CD4-positive, CD25-positive, alpha-beta regulatory T cell (primary cell): ENCODE data around the gene GRIK4. TPM values are rescaled to one million over a fixed set of nuclear protein-coding genes. Genes with fewer than 3 reads are reported as not detected.

Experiments used
- ATAC-seq, 2 donors: fragments of 150-1000 bp; cut with Tn5 transposase; one replicate each; pipeline ENCODE4 v1.10.0; 2021; ENCODE audit warnings: low read depth in 2 of 2, moderate number of reproducible peaks in 2 of 2, moderate library complexity in 1 of 2
- DNase-seq, 3 donors: peaks; one replicate each; pipeline versions ENCODE4 v3.0.0 to v3.0.0-alpha.2; 2012 to 2022; ENCODE audit warnings: mixed read lengths in 1 of 3
- H3K27ac ChIP-seq: one replicate; pipeline ENCODE4 v1.7.0; 2013; ENCODE audit warnings: mild to moderate bottlenecking, low read length; ENCODE audit not compliant: insufficient read depth, poor library complexity, severe bottlenecking
- H3K27me3 ChIP-seq: one replicate; pipeline ENCODE4 v1.7.0; 2013; ENCODE audit warnings: low read length; ENCODE audit not compliant: control insufficient read depth, insufficient read depth
- H3K36me3 ChIP-seq: one replicate; pipeline ENCODE4 v1.7.0; 2013; ENCODE audit warnings: mild to moderate bottlenecking, low read length, moderate library complexity; ENCODE audit not compliant: control insufficient read depth, insufficient read depth
- H3K4me1 ChIP-seq: 2 replicates; pipeline ENCODE4 v1.7.0; 2013; ENCODE audit warnings: mild to moderate bottlenecking, low read length; ENCODE audit not compliant: insufficient read depth, control insufficient read depth, poor library complexity, severe bottlenecking
- H3K4me3 ChIP-seq: one replicate; pipeline ENCODE4 v1.7.0; 2013; ENCODE audit warnings: low read depth, mild to moderate bottlenecking, low read length, moderate library complexity
- H3K9me3 ChIP-seq, 2 experiments: 1 replicate in 1 of 2; 2 replicates in 1 of 2; pipeline ENCODE4 v1.7.0; 2013; ENCODE audit warnings: low read length in 2 of 2, mild to moderate bottlenecking in 1 of 2, moderate library complexity in 1 of 2; ENCODE audit not compliant: control insufficient read depth in 2 of 2
- H3K27ac Mint-ChIP-seq, 3 donors: one replicate each; pipeline ENCODE4 v1.8.0; 2020 to 2022; ENCODE audit warnings: mild to moderate bottlenecking in 3 of 3, mixed read lengths in 3 of 3, moderate library complexity in 2 of 3
- H3K27me3 Mint-ChIP-seq: one replicate; pipeline ENCODE4 v1.8.0; 2022; ENCODE audit warnings: mild to moderate bottlenecking, mixed read lengths
- H3K36me3 Mint-ChIP-seq: one replicate; pipeline ENCODE4 v1.8.0; 2020; ENCODE audit warnings: mixed read lengths
- H3K4me1 Mint-ChIP-seq, 4 donors: one replicate each; pipeline ENCODE4 v1.8.0; 2020 to 2022; ENCODE audit warnings: mixed read lengths in 4 of 4, mild to moderate bottlenecking in 1 of 4
- H3K4me3 Mint-ChIP-seq, 4 donors: one replicate each; pipeline ENCODE4 v1.8.0; 2020 to 2022; ENCODE audit warnings: mild to moderate bottlenecking in 4 of 4, mixed read lengths in 4 of 4, moderate library complexity in 3 of 4
- H3K9me3 Mint-ChIP-seq, 7 donors: one replicate each; pipeline ENCODE4 v1.8.0; 2020 to 2022; ENCODE audit warnings: mixed read lengths in 7 of 7, mild to moderate bottlenecking in 3 of 7, moderate library complexity in 2 of 7
- polyA plus RNA-seq, 4 donors: library from polyadenylated mRNA; unstranded; fragments of 300-500 nt; fragmentation: Illumina TruSeq; gene quantifications; one replicate each; pipeline ENCODE4 v1.2.3, GENCODE V29; 2021
- total RNA-seq: library from RNA; stranded (reverse); gene quantifications from one replicate; pipeline ENCODE4 v1.2.3, GENCODE V29; 2022

GRIK4 gene
- total and polyA plus RNA-seq, 5 donors from 2014 or later = not detected

DNA sequence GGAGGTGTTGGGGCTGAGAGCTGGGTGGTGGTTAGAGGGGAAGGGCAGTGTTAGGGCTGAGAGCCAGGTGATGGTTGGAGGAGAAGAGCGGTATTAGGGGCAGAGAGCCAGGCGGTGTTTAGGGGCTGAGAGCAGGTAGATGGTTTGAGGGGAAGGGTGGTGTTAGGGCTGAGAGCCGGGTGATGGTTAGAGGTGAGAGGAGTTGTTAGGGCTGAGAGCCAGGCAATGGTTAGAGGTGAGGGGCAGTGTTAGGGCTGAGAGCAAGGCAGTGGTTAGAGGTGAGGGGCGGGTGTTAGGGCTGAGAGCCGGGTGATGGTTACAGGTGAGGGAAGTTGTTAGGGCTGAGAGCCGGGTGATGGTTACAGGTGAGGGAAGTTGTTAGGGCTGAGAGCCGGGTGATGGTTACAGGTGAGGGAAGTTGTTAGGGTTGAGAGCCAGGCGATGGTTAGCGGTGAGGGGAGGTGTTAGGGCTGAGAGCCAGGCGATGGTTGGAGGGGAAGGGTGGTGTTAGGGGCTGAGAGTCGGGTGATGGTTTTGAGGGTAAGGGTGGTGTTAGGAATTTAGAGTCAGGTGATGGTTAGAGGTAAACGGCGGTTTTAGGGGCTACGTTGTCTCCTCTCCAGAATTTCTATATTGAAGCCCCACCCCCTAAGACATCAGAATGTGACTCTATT lies 282.4 kb downstream of the GRIK4 start:
- no peak overlapping the region for H3K4me3 Mint-ChIP-seq
- DNase-seq = no peak
- no peak for ATAC-seq
- H3K27me3 Mint-ChIP-seq = peaks cover 6% of the 10 kb centered on the region
- Histone ChIP-seq H3K27me3 (no peaks in the 10 kb centered on the region), H3K9me3 (no peaks in the 10 kb centered on the region), H3K4me1 (no peaks in the 10 kb centered on the region), H3K27ac (no peak overlapping the region), H3K4me3 (no peak overlapping the region), H3K36me3 (no peaks in the 10 kb centered on the region)
- no peaks in the 10 kb centered on the region for H3K4me1 Mint-ChIP-seq
- no peaks in the 10 kb centered on the region for H3K36me3 Mint-ChIP-seq
- peaks cover 0 to 4% (median 0%) of the 10 kb centered on the region in 7 donors for H3K9me3 Mint-ChIP-seq
- H3K27ac Mint-ChIP-seq = no peak overlapping the region

DNA sequence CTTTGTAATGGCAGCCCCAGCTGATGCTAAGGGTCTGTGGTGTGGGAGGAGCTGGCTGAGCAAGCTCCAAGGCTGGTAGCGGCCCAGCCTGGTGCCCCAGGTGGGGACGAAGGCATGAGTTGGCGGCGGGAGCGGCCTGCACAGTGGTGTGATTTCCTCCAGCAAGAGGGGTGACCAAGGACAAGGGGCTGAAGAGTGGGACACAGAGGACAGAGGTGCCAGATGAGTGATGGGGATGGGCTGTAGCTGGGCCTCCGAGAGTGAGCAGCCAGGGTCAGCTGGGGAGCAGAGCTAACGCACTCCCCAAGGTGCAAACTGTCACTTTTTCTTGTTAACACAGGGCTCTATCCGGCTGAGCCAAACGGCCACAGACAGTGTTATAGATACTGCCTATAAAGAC lies 283.2 kb downstream of the GRIK4 start:
- no peaks in the 10 kb centered on the region for H3K4me1 Mint-ChIP-seq
- H3K36me3 Mint-ChIP-seq = no peaks in the 10 kb centered on the region
- no peak overlapping the region for H3K4me3 Mint-ChIP-seq
- Histone ChIP-seq H3K27me3 (no peaks in the 10 kb centered on the region), H3K9me3 (no peaks in the 10 kb centered on the region), H3K27ac (no peak overlapping the region), H3K4me3 (no peak overlapping the region), H3K4me1 (no peaks in the 10 kb centered on the region), H3K36me3 (no peaks in the 10 kb centered on the region)
- ATAC-seq (no peak), DNase-seq (no peak)
- H3K27me3 Mint-ChIP-seq = peaks cover 6% of the 10 kb centered on the region
- peaks cover 0 to 4% (median 0%) of the 10 kb centered on the region in 7 donors for H3K9me3 Mint-ChIP-seq
- no peak overlapping the region for H3K27ac Mint-ChIP-seq

DNA sequence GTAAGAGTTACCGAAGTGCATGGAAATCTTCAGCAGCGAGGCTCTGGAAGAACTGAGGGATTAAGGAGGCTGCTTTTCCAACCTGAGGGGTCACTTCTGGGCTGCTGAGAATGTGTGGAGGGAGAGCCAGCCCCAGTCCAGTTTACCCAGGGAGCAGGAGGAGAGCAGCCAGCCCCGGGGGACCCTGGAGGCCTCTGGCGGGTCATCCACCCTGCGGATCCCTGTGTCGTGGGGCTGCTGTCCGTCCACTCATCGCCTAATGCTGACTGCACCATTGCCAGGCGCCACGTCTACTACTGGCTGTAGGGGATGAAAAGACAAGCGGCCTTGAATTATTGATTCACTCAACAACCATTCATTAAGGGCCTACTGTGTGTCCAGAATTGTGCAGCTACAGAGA lies 283.6 kb downstream of the GRIK4 start:
- H3K4me3 ChIP-seq = no peak overlapping the region
- Mint-ChIP-seq H3K36me3 (no peaks in the 10 kb centered on the region), H3K27me3 (peaks cover 6% of the 10 kb centered on the region), H3K4me3 (no peak overlapping the region), H3K9me3 (peaks cover 0 to 4% (median 0%) of the 10 kb centered on the region in 7 donors), H3K27ac (no peak overlapping the region), H3K4me1 (no peaks in the 10 kb centered on the region)
- DNase-seq (no peak), ATAC-seq (no peak)
- H3K9me3 ChIP-seq = no peaks in the 10 kb centered on the region
- H3K36me3 ChIP-seq = no peaks in the 10 kb centered on the region
- H3K4me1 ChIP-seq = no peaks in the 10 kb centered on the region
- no peak overlapping the region for H3K27ac ChIP-seq
- H3K27me3 ChIP-seq = no peaks in the 10 kb centered on the region

DNA sequence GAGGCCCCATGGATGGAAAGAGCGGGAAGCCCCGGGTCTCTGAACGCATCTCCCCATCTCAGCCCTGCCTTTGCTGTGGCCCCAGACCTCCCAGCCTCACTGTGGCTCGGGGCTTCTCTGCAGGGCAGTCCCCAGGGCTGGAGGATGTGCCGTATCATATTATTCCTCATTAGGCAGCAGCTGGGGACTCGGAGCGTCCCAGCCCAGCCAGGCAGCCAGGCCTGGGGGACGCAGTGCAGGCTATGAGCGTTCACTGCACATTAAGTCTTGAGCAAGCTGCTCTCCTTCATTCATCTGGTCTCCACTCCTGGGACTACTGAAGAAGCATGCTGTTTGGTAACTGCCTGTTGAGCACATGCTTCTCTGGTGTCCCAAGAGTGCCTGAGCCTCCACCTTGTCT lies 285.6 kb downstream of the GRIK4 start:
- H3K4me1 Mint-ChIP-seq = no peaks in the 10 kb centered on the region
- Histone ChIP-seq H3K9me3 (no peaks in the 10 kb centered on the region), H3K4me3 (no peak overlapping the region), H3K27me3 (no peaks in the 10 kb centered on the region), H3K27ac (no peak overlapping the region), H3K4me1 (no peaks in the 10 kb centered on the region), H3K36me3 (no peaks in the 10 kb centered on the region)
- no peak overlapping the region for H3K27ac Mint-ChIP-seq
- H3K4me3 Mint-ChIP-seq = no peak overlapping the region
- H3K27me3 Mint-ChIP-seq = peaks cover 6% of the 10 kb centered on the region
- no peak for ATAC-seq
- no peaks in the 10 kb centered on the region for H3K36me3 Mint-ChIP-seq
- peaks cover 0 to 4% (median 0%) of the 10 kb centered on the region in 7 donors for H3K9me3 Mint-ChIP-seq
- DNase-seq = no peak

DNA sequence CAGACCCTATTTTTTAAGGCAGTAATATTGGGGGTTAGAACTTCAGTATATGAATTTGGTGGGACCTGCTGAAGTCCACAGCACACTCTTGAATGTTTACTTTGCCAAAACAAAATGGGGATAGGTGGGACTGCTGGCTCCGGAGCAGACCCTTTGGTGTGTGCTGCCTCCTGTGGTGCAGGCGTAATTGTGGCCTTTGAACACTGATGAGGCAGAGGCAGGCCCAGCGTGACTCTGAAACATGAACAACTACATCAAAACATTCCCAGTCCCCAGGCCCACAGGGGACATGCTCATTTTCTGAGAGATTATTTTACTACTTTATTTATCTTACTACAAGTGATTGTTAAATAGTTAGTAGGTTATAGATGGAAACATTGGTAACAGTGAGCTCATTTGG lies 287.3 kb downstream of the GRIK4 start:
- Mint-ChIP-seq H3K36me3 (no peaks in the 10 kb centered on the region), H3K4me3 (no peak overlapping the region), H3K4me1 (no peaks in the 10 kb centered on the region), H3K27ac (no peak overlapping the region), H3K9me3 (peaks cover 0 to 4% (median 0%) of the 10 kb centered on the region in 7 donors), H3K27me3 (peaks cover 6% of the 10 kb centered on the region)
- no peak for ATAC-seq
- no peaks in the 10 kb centered on the region for H3K4me1 ChIP-seq
- H3K27ac ChIP-seq = no peak overlapping the region
- no peak overlapping the region for H3K4me3 ChIP-seq
- no peaks in the 10 kb centered on the region for H3K9me3 ChIP-seq
- H3K36me3 ChIP-seq = no peaks in the 10 kb centered on the region
- no peaks in the 10 kb centered on the region for H3K27me3 ChIP-seq
- no peak for DNase-seq

DNA sequence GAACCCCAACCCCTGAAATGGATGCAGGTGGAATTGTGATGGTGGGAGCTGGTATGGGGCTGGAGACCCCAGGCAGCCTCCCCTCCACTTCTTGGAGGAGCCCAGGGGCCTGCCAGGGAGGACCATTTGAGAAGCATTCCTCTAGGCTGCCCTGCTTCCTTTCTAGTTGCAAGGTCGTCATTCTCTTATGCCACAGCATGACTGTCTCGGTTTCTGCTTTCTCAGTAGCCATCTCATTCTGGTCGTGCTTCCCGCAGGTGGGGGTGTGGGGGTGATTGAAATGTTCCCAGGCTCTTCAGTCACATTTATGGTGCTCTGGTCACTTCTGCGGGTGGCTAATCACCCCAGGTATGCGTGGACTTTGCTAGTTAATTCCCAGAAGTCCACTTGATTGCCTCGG lies 288.7 kb downstream of the GRIK4 start:
- DNase-seq = no peak
- peaks cover 6% of the 10 kb centered on the region for H3K27me3 Mint-ChIP-seq
- H3K27ac Mint-ChIP-seq = no peak overlapping the region
- Histone ChIP-seq H3K27me3 (no peaks in the 10 kb centered on the region), H3K27ac (no peak overlapping the region), H3K4me1 (no peaks in the 10 kb centered on the region), H3K4me3 (no peak overlapping the region), H3K9me3 (no peaks in the 10 kb centered on the region), H3K36me3 (no peaks in the 10 kb centered on the region)
- no peaks in the 10 kb centered on the region for H3K36me3 Mint-ChIP-seq
- H3K4me1 Mint-ChIP-seq = no peaks in the 10 kb centered on the region
- H3K9me3 Mint-ChIP-seq = peaks cover 0 to 4% (median 0%) of the 10 kb centered on the region in 7 donors
- no peak overlapping the region for H3K4me3 Mint-ChIP-seq
- no peak for ATAC-seq

DNA sequence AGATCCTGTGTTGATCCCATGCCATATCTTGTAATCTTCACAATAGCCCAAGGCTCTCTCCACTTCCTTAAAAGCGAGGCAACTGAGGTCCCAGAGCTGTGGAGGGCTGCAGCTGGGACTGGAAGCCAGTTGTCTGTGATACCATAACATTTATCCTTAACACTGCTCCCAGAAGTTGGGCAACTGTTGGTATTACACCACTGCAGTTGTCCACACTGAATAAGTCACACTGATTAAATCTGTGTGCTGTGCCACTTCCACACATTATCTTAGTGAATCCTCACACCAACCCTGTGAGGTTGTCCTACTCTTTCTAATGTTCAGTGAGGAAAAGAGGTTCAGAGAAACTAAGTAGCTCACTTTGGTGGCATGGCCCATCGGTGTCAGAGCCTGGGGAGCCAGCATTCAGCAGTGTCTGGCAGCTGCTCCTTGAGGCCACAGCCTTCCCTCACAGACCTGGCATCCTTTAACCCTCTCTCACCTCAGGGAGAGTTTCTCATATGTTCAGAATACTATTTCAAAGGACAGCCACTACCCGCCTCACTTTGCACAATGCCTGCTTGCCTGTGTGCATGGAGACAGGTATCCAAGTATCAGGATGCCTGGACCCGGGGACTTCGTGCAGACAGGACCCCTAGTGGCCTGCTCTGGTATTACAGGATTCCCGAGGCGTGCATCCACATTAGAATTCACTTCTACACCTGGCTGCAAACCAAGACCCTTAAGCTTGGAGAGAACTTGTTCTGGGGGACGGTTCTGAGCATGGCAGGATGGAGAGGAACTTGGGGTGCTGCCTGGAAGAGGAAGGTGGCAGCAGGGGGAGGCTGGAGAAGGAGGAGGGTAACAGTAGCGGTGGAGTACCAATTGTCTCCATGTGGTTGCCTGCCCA lies 290.5 kb downstream of the GRIK4 start:
- ATAC-seq = no peak
- H3K36me3 ChIP-seq = no peaks in the 10 kb centered on the region
- Mint-ChIP-seq H3K27ac (no peak overlapping the region), H3K36me3 (no peaks in the 10 kb centered on the region), H3K4me3 (no peak overlapping the region), H3K9me3 (peaks cover 0 to 4% (median 0%) of the 10 kb centered on the region in 7 donors), H3K27me3 (no peaks in the 10 kb centered on the region), H3K4me1 (no peaks in the 10 kb centered on the region)
- H3K27me3 ChIP-seq = no peaks in the 10 kb centered on the region
- DNase-seq = peak; percentile 8 to 36 (median 10)
- H3K4me3 ChIP-seq = no peak overlapping the region
- H3K4me1 ChIP-seq = no peaks in the 10 kb centered on the region
- no peak overlapping the region for H3K27ac ChIP-seq
- no peaks in the 10 kb centered on the region for H3K9me3 ChIP-seq
